ENCODE results near the gene PPFIA1. TPM values are rescaled to one million over a fixed set of nuclear protein-coding genes. Genes with fewer than 3 reads are reported as not detected.
"Not testable (repeated sequence)": the region's sequence is repeated elsewhere in the genome, so short reads cannot be mapped to it uniquely, and the experiment has no call there.

PPFIA1 gene
- total RNA-seq, 2 donors from 2014 or later, result 105 to 118 TPM

DNA sequence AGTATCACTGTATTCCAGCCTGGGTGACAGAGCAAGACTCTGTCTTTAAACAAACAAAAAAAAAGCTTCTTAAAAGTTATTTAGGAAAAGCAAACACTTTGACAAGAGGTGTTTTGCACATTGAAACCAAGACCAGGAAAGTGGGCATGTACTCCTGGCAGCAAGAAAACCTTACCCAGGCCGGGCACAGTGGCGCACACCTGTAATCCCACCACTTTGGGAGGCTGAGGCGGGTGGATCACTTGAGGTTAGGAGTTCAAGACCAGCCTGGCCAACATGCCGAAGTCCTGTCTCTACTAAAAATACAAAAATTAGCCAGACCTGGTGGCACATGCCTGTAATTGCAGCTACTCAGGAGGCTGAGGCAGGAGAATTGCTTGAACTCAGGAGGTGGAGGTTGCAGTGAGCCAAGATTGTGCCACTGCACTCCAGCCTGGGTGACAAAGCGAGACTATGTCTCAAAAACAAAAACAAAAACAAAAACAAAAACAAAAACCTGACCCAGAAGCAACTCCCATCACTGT is 60.9 kb downstream of the PPFIA1 start:
- not testable (repeated sequence) for H3K9ac ChIP-seq (ENCODE audit: extremely low read depth, low read length, poor library complexity, severe bottlenecking); H3K4me3 ChIP-seq (ENCODE audit: low read length); H3K27me3 ChIP-seq (ENCODE audit: control insufficient read depth, insufficient read depth, low read length, poor library complexity, severe bottlenecking); H3K4me3 Mint-ChIP-seq; H3K9me3 ChIP-seq (ENCODE audit: control insufficient read depth, low read length); H3K27ac ChIP-seq (ENCODE audit: low read depth, low read length); DNase-seq; H3K4me1 ChIP-seq (ENCODE audit: control insufficient read depth, insufficient read depth, low read length); H3K9me3 Mint-ChIP-seq; H3K27me3 Mint-ChIP-seq (ENCODE audit: insufficient read depth)
- TF ChIP-seq, protein P1, sequence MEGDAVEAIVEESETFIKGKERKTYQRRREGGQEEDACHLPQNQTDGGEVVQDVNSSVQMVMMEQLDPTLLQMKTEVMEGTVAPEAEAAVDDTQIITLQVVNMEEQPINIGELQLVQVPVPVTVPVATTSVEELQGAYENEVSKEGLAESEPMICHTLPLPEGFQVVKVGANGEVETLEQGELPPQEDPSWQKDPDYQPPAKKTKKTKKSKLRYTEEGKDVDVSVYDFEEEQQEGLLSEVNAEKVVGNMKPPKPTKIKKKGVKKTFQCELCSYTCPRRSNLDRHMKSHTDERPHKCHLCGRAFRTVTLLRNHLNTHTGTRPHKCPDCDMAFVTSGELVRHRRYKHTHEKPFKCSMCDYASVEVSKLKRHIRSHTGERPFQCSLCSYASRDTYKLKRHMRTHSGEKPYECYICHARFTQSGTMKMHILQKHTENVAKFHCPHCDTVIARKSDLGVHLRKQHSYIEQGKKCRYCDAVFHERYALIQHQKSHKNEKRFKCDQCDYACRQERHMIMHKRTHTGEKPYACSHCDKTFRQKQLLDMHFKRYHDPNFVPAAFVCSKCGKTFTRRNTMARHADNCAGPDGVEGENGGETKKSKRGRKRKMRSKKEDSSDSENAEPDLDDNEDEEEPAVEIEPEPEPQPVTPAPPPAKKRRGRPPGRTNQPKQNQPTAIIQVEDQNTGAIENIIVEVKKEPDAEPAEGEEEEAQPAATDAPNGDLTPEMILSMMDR (conservative IDR thresholded peaks at IDR 0.05), result peak; percentile 53
- 92 to 95% methylated on average over 4 to 5 of the region's 5 CpGs for WGBS, 2 experiments (ENCODE audit: insufficient coverage in 1 of 2, insufficient read length in 1 of 2)
- H3K36me3 ChIP-seq (ENCODE audit: control insufficient read depth, insufficient read depth, low read length), result peaks cover 99% of the 10 kb centered on the region
- H3K36me3 Mint-ChIP-seq (ENCODE audit: low read depth), result peaks cover 83% of the 10 kb centered on the region
- peak overlapping the region; percentile 44 for H3K27ac Mint-ChIP-seq
- peaks cover 10% of the 10 kb centered on the region for H3K4me1 Mint-ChIP-seq

- H3K9me3 Mint-ChIP-seq, result no peaks in the 10 kb centered on the region
- WGBS, 2 experiments (ENCODE audit: insufficient coverage in 1 of 2, insufficient read length in 1 of 2), result 94 to 97% methylated on average over 7 to 10 of the region's 10 CpGs
- H3K4me3 ChIP-seq (ENCODE audit: low read length), result no peak overlapping the region
- peak overlapping the region; percentile 44 for H3K27ac Mint-ChIP-seq
- H3K4me1 Mint-ChIP-seq, result peaks cover 10% of the 10 kb centered on the region
- DNase-seq, result no peak
- H3K36me3 Mint-ChIP-seq (ENCODE audit: low read depth), result peaks cover 83% of the 10 kb centered on the region
- no peak overlapping the region for H3K27ac ChIP-seq (ENCODE audit: low read depth, low read length)
- H3K36me3 ChIP-seq (ENCODE audit: control insufficient read depth, insufficient read depth, low read length), result peaks cover 99% of the 10 kb centered on the region
- peaks cover 7% of the 10 kb centered on the region for H3K4me1 ChIP-seq (ENCODE audit: control insufficient read depth, insufficient read depth, low read length)
- no peak overlapping the region for H3K4me3 Mint-ChIP-seq
- H3K9me3 ChIP-seq (ENCODE audit: control insufficient read depth, low read length), result no peaks in the 10 kb centered on the region
- TF ChIP-seq, protein P1 (conservative IDR thresholded peaks at IDR 0.05), result no peak
- H3K27me3 Mint-ChIP-seq (ENCODE audit: insufficient read depth), result no peaks in the 10 kb centered on the region
- no peaks in the 10 kb centered on the region for H3K27me3 ChIP-seq (ENCODE audit: control insufficient read depth, insufficient read depth, low read length, poor library complexity, severe bottlenecking)
- H3K9ac ChIP-seq (ENCODE audit: extremely low read depth, low read length, poor library complexity, severe bottlenecking), result no peak overlapping the region
Measured at GRCh38 chr11:70331901-70332300, 61.4 kb downstream of the PPFIA1 start.

- Mint-ChIP-seq H3K36me3 (ENCODE audit: low read depth) (peaks cover 84% of the 10 kb centered on the region), H3K4me3 (no peak overlapping the region), H3K27me3 (ENCODE audit: insufficient read depth) (no peaks in the 10 kb centered on the region), H3K9me3 (no peaks in the 10 kb centered on the region), H3K27ac (no peak overlapping the region), H3K4me1 (peaks cover 10% of the 10 kb centered on the region)
- H3K27ac ChIP-seq (ENCODE audit: low read depth, low read length), result no peak overlapping the region
- WGBS, 2 experiments (ENCODE audit: insufficient coverage in 1 of 2, insufficient read length in 1 of 2), result 92 to 100% methylated on average over 7 of the region's 7 CpGs
- H3K36me3 ChIP-seq (ENCODE audit: control insufficient read depth, insufficient read depth, low read length), result peaks cover 99% of the 10 kb centered on the region
- H3K9me3 ChIP-seq (ENCODE audit: control insufficient read depth, low read length), result no peaks in the 10 kb centered on the region
- H3K27me3 ChIP-seq (ENCODE audit: control insufficient read depth, insufficient read depth, low read length, poor library complexity, severe bottlenecking), result no peaks in the 10 kb centered on the region
- H3K4me3 ChIP-seq (ENCODE audit: low read length), result no peak overlapping the region
- no peak overlapping the region for H3K9ac ChIP-seq (ENCODE audit: extremely low read depth, low read length, poor library complexity, severe bottlenecking)
- no peak for DNase-seq
- peaks cover 7% of the 10 kb centered on the region for H3K4me1 ChIP-seq (ENCODE audit: control insufficient read depth, insufficient read depth, low read length)
- TF ChIP-seq, protein P1 (conservative IDR thresholded peaks at IDR 0.05), result no peak
Measured at GRCh38 chr11:70332567-70332966, 62.1 kb downstream of the PPFIA1 start.
